ENCODE measurements around the gene SBF2.

Gene SBF2

DNA sequence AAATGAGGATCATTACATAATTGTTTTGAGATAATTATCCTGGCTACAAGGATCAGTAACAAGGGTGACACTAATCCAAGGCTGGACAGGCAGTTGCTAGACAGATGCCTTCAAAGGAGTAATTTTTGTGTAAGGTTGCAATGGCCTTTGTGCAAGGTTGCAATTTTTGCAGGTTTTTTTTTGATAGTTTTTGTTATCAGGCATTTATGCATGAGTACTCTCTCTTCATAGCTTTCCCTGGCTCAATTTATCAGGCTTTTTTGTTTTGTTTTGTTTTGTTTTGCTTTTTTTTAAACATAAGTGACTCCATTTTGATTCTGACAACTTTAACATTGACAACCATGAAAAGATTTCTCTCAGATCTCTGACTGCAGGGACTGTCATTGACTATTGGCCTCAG, 519.9 kb downstream of the SBF2 start:
- Histone ChIP-seq H4K91ac (ENCODE audit: low read length) (no peak overlapping the region), H3K4ac (ENCODE audit: low read depth in 1 of 2, low read length in 2 of 2) (no peak overlapping the region), H3K23ac (ENCODE audit: low read length in 2 of 2) (no peak overlapping the region), H3K14ac (ENCODE audit: low read length in 2 of 2) (no peak overlapping the region), H3K27ac (ENCODE audit: low read length, poor library complexity, severe bottlenecking) (peak overlapping the region; percentile 49), H3K4me1 (ENCODE audit: control insufficient read depth, insufficient read depth, low read depth, low read length) (peaks cover 5% of the 10 kb centered on the region), H3K4me3 (ENCODE audit: insufficient read depth in 1 of 2, low read depth in 1 of 2, low read length in 2 of 2) (no peak overlapping the region), H2AK5ac (ENCODE audit: low read length, severe bottlenecking) (peak overlapping the region; percentile 89), H4K8ac (ENCODE audit: low read length) (no peak overlapping the region), H3K4me2 (ENCODE audit: low read length, poor library complexity, severe bottlenecking) (no peak overlapping the region), H3K9me3 (ENCODE audit: control insufficient read depth, low read length) (no peaks in the 10 kb centered on the region), H3K79me1 (replicated peaks; ENCODE audit: low read length, poor library complexity, severe bottlenecking) (peaks cover 9% of the 10 kb centered on the region), H2BK5ac (ENCODE audit: low read depth, low read length, poor library complexity, severe bottlenecking) (no peak overlapping the region), H3K27me3 (ENCODE audit: control insufficient read depth in 1 of 2, insufficient read depth in 1 of 2, low read length in 2 of 2) (no peaks in the 10 kb centered on the region), H2AFZ (ENCODE audit: low read depth, low read length) (no peak overlapping the region), H3K9ac (ENCODE audit: low read length) (peak overlapping the region; percentile 35), H3K18ac (ENCODE audit: low read depth in 1 of 2, low read length in 2 of 2) (no peak overlapping the region), H2BK120ac (ENCODE audit: low read depth, low read length) (no peak overlapping the region), H2BK15ac (ENCODE audit: low read depth, poor library complexity, severe bottlenecking) (no peak overlapping the region), H3K36me3 (ENCODE audit: control insufficient read depth in 1 of 2, insufficient read depth in 2 of 2, low read depth in 1 of 2, low read length in 2 of 2) (peaks cover 3 to 26% of the 10 kb centered on the region in 2 experiments), H2BK12ac (ENCODE audit: low read length in 2 of 2) (no peak overlapping the region)
- no peak for DNase-seq

DNA sequence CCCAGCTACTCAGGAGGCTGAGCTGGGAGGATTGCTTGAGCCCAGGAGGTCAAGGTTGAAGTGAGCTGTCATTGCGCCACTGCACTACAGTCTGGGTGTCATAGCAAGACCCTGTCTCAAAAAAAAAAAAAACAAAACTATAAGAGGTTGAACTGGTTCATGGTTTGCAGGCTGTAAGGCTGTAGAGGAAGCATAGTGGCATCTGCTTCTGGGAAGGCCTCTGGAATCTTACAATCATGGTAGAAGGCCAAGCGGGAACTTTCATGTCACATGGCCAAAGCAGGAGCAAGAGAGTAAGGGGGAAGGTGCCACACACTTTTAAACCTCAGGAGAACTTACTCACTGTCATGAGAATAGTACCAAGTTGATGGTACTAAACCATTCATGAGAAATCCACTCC, 520.5 kb downstream of the SBF2 start:
- DNase-seq, result no peak
- no peak overlapping the region for H2AFZ ChIP-seq (ENCODE audit: low read depth, low read length)
- H2BK12ac ChIP-seq (ENCODE audit: low read length in 2 of 2), result no peak overlapping the region
- H3K9me3 ChIP-seq (ENCODE audit: control insufficient read depth, low read length), result no peaks in the 10 kb centered on the region
- no peak overlapping the region for H4K91ac ChIP-seq (ENCODE audit: low read length)
- H3K14ac ChIP-seq (ENCODE audit: low read length in 2 of 2), result no peak overlapping the region
- peaks cover 3 to 23% of the 10 kb centered on the region in 2 experiments for H3K36me3 ChIP-seq (ENCODE audit: control insufficient read depth in 1 of 2, insufficient read depth in 2 of 2, low read depth in 1 of 2, low read length in 2 of 2)
- no peak overlapping the region for H3K18ac ChIP-seq (ENCODE audit: low read depth in 1 of 2, low read length in 2 of 2)
- peaks cover 9% of the 10 kb centered on the region for H3K79me1 ChIP-seq (replicated peaks; ENCODE audit: low read length, poor library complexity, severe bottlenecking)
- H3K23ac ChIP-seq (ENCODE audit: low read length in 2 of 2), result no peak overlapping the region
- peak overlapping the region; percentile 87 for H2AK5ac ChIP-seq (ENCODE audit: low read length, severe bottlenecking)
- no peak overlapping the region for H3K4ac ChIP-seq (ENCODE audit: low read depth in 1 of 2, low read length in 2 of 2)
- no peak overlapping the region for H2BK120ac ChIP-seq (ENCODE audit: low read depth, low read length)
- no CpG with 5 or more reads among the region's 2 CpGs for WGBS
- H3K4me2 ChIP-seq (ENCODE audit: low read length, poor library complexity, severe bottlenecking), result no peak overlapping the region
- H3K9ac ChIP-seq (ENCODE audit: low read length), result no peak overlapping the region
- H4K8ac ChIP-seq (ENCODE audit: low read length), result no peak overlapping the region
- no peak overlapping the region for H3K4me3 ChIP-seq (ENCODE audit: insufficient read depth in 1 of 2, low read depth in 1 of 2, low read length in 2 of 2)
- H2BK15ac ChIP-seq (ENCODE audit: low read depth, poor library complexity, severe bottlenecking), result no peak overlapping the region
- peaks cover 5% of the 10 kb centered on the region for H3K4me1 ChIP-seq (ENCODE audit: control insufficient read depth, insufficient read depth, low read depth, low read length)
- no peak overlapping the region for H2BK5ac ChIP-seq (ENCODE audit: low read depth, low read length, poor library complexity, severe bottlenecking)
- H3K27ac ChIP-seq (ENCODE audit: low read length, poor library complexity, severe bottlenecking), result no peak overlapping the region
- no peaks in the 10 kb centered on the region for H3K27me3 ChIP-seq (ENCODE audit: control insufficient read depth in 1 of 2, insufficient read depth in 1 of 2, low read length in 2 of 2)

DNA sequence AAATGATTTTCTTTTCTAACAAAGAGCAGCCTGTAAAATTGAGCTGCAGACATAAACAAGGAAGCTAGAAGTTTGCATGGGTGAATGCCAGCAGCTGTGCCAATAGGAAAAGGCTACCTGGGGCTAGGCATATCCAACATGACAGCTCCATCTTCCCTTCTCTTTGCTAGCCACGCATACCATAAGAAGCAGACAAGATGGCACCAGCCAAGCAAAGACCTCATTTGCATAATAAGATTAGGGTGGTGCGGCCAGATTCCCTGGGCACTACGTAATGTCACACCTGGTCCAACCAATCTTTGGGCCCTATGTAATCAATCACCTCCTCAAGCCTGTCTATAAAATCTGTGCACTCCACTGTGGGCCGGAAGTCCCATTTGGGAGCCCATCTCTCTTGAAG, 521.8 kb downstream of the SBF2 start:
- Histone ChIP-seq H2BK15ac (ENCODE audit: low read depth, poor library complexity, severe bottlenecking) (no peak overlapping the region), H3K4me3 (ENCODE audit: insufficient read depth in 1 of 2, low read depth in 1 of 2, low read length in 2 of 2) (no peak overlapping the region), H3K18ac (ENCODE audit: low read depth in 1 of 2, low read length in 2 of 2) (no peak overlapping the region), H3K9ac (ENCODE audit: low read length) (no peak overlapping the region), H2AK5ac (ENCODE audit: low read length, severe bottlenecking) (no peak overlapping the region), H2AFZ (ENCODE audit: low read depth, low read length) (no peak overlapping the region), H4K8ac (ENCODE audit: low read length) (no peak overlapping the region), H3K4me1 (ENCODE audit: control insufficient read depth, insufficient read depth, low read depth, low read length) (peaks cover 5% of the 10 kb centered on the region), H3K36me3 (ENCODE audit: control insufficient read depth in 1 of 2, insufficient read depth in 2 of 2, low read depth in 1 of 2, low read length in 2 of 2) (peaks cover 0 to 13% of the 10 kb centered on the region in 2 experiments), H2BK12ac (ENCODE audit: low read length in 2 of 2) (no peak overlapping the region), H3K79me1 (replicated peaks; ENCODE audit: low read length, poor library complexity, severe bottlenecking) (peaks cover 8% of the 10 kb centered on the region), H3K4ac (ENCODE audit: low read depth in 1 of 2, low read length in 2 of 2) (no peak overlapping the region), H3K27ac (ENCODE audit: low read length, poor library complexity, severe bottlenecking) (no peak overlapping the region), H3K23ac (ENCODE audit: low read length in 2 of 2) (no peak overlapping the region), H3K27me3 (ENCODE audit: control insufficient read depth in 1 of 2, insufficient read depth in 1 of 2, low read length in 2 of 2) (no peaks in the 10 kb centered on the region), H2BK5ac (ENCODE audit: low read depth, low read length, poor library complexity, severe bottlenecking) (no peak overlapping the region), H3K4me2 (ENCODE audit: low read length, poor library complexity, severe bottlenecking) (no peak overlapping the region), H3K9me3 (ENCODE audit: control insufficient read depth, low read length) (no peaks in the 10 kb centered on the region), H2BK120ac (ENCODE audit: low read depth, low read length) (no peak overlapping the region), H3K14ac (ENCODE audit: low read length in 2 of 2) (no peak overlapping the region), H4K91ac (ENCODE audit: low read length) (no peak overlapping the region)
- 98% methylated on average over 4 of the region's 4 CpGs for WGBS
- no peak for DNase-seq

DNA sequence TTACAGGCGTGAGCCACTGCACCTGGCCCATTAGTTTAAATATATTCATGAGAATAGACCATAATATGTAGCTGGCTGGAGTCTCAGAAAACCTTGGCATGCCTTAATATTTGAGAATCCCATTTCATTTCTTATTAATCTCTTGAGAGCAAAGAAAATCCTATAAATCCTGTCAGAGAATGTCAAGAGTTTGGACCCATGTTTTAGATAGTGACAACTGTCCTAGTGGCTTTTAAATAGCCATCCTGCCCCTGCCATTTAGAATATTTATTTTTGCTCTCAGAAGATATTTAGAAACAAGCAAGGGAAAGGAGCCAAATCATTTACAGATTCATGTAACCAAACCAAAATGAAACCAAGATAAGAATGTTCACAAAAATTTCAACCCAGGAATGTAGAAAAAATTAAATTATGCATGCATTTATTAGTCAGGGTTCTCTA, 522.9 kb downstream of the SBF2 start:
- Histone ChIP-seq H3K18ac (ENCODE audit: low read depth in 1 of 2, low read length in 2 of 2) (no peak overlapping the region), H2BK5ac (ENCODE audit: low read depth, low read length, poor library complexity, severe bottlenecking) (no peak overlapping the region), H3K4me3 (ENCODE audit: insufficient read depth in 1 of 2, low read depth in 1 of 2, low read length in 2 of 2) (no peak overlapping the region), H3K27me3 (ENCODE audit: control insufficient read depth in 1 of 2, insufficient read depth in 1 of 2, low read length in 2 of 2) (no peaks in the 10 kb centered on the region), H3K27ac (ENCODE audit: low read length, poor library complexity, severe bottlenecking) (no peak overlapping the region), H3K9me3 (ENCODE audit: control insufficient read depth, low read length) (no peaks in the 10 kb centered on the region), H2BK120ac (ENCODE audit: low read depth, low read length) (no peak overlapping the region), H3K4ac (ENCODE audit: low read depth in 1 of 2, low read length in 2 of 2) (no peak overlapping the region), H4K8ac (ENCODE audit: low read length) (no peak overlapping the region), H3K36me3 (ENCODE audit: control insufficient read depth in 1 of 2, insufficient read depth in 2 of 2, low read depth in 1 of 2, low read length in 2 of 2) (peaks cover 0 to 6% of the 10 kb centered on the region in 2 experiments), H3K79me1 (replicated peaks; ENCODE audit: low read length, poor library complexity, severe bottlenecking) (peaks cover 9% of the 10 kb centered on the region), H2BK15ac (ENCODE audit: low read depth, poor library complexity, severe bottlenecking) (no peak overlapping the region), H3K9ac (ENCODE audit: low read length) (no peak overlapping the region), H3K4me1 (ENCODE audit: control insufficient read depth, insufficient read depth, low read depth, low read length) (peaks cover 13% of the 10 kb centered on the region), H2AFZ (ENCODE audit: low read depth, low read length) (no peak overlapping the region), H2BK12ac (ENCODE audit: low read length in 2 of 2) (no peak overlapping the region), H3K23ac (ENCODE audit: low read length in 2 of 2) (no peak overlapping the region), H3K4me2 (ENCODE audit: low read length, poor library complexity, severe bottlenecking) (no peak overlapping the region), H2AK5ac (ENCODE audit: low read length, severe bottlenecking) (no peak overlapping the region), H3K14ac (ENCODE audit: low read length in 2 of 2) (no peak overlapping the region), H4K91ac (ENCODE audit: low read length) (no peak overlapping the region)
- no CpG with 5 or more reads among the region's 1 CpG for WGBS
- no peak for DNase-seq

Data from mesenchymal stem cell (in vitro differentiated cells and primary cell).